Measurements from ENCODE around the gene PIF1. TPM values are rescaled to one million over a fixed set of nuclear protein-coding genes. Genes with fewer than 3 reads are reported as not detected.

PIF1 gene
- total RNA-seq, 1 experiment from 2014 or later = 34.9 TPM

GRCh38 chr15:64773606-64774005, 51.8 kb downstream of the PIF1 start:
- H3K9ac ChIP-seq (ENCODE audit: low read length) = no peak overlapping the region
- ATAC-seq (no peak), DNase-seq (ENCODE audit: low read depth, low spot score) (no peak)
- no peaks in the 10 kb centered on the region for H3K36me3 ChIP-seq (ENCODE audit: control insufficient read depth in 1 of 2, insufficient read depth in 2 of 2, low read length in 2 of 2)
- H3K9me2 ChIP-seq (ENCODE audit: insufficient read depth) = no peaks in the 10 kb centered on the region
- H3K4me2 ChIP-seq (ENCODE audit: low read length) = peak overlapping the region; percentile 88
- H2AFZ ChIP-seq (ENCODE audit: low read depth, low read length, poor library complexity, severe bottlenecking) = no peak overlapping the region
- ChIA-PET RAD21 (ENCODE audit: low non-redundant PET in 1 of 2, low total read pairs in 2 of 2, uncharacterized antibody in 2 of 2, unreplicated experiment in 2 of 2) (no interaction called here), POLR2A (no interaction called here), CTCF (no interaction called here)
- H3K4me3 ChIP-seq (replicated peaks in 1 of 2; ENCODE audit: low read depth in 1 of 2, low read length in 2 of 2) = peak overlapping the region in 1 of 2 experiments; percentile 66; a peak in 1 of 4 replicates
- BruUV-seq (replicated peaks) = no TSS peak
- peaks cover 2 to 34% of the 10 kb centered on the region in 2 experiments; a peak in 3 of 4 replicates for H3K4me1 ChIP-seq (ENCODE audit: control insufficient read depth in 1 of 2, insufficient read depth in 2 of 2, low read length in 2 of 2)
- intact Hi-C loops (cut with micrococcal nuclease) = no loop called here
- H3K27me3 ChIP-seq (ENCODE audit: insufficient read depth, low read length) = no peaks in the 10 kb centered on the region
- TF ChIP-seq ZFX (IDR thresholded peaks at IDR 0.05) = no peak
- TF ChIP-seq ATF3 (IDR thresholded peaks at IDR 0.05) = no peak
- TF ChIP-seq POLR2A (IDR thresholded peaks at IDR 0.05; ENCODE audit: borderline replicate concordance, extremely low read depth, insufficient read depth, insufficient read length) = no peak
- no peak for TF ChIP-seq FOSL1 (IDR thresholded peaks at IDR 0.05; ENCODE audit: low read depth)
- TF ChIP-seq SP1 (IDR thresholded peaks at IDR 0.05; ENCODE audit: low read depth) = no peak
- TF ChIP-seq YY1 (IDR thresholded peaks at IDR 0.05; ENCODE audit: extremely low read depth, insufficient replicate concordance, low read depth, low read length) = no peak
- TF ChIP-seq SIN3A (IDR thresholded peaks at IDR 0.05; ENCODE audit: low read depth) = no peak
- TF ChIP-seq ZNF274 (IDR thresholded peaks at IDR 0.05; ENCODE audit: low read depth, low read length) = no peak
- no peak for TF ChIP-seq JUND (IDR thresholded peaks at IDR 0.05)
- TF ChIP-seq RAD21 (IDR thresholded peaks at IDR 0.05; ENCODE audit: low read depth) = no peak
- no peak for TF ChIP-seq TCF7L2 (IDR thresholded peaks at IDR 0.05; ENCODE audit: borderline replicate concordance, extremely low read depth, insufficient read depth, insufficient read length)
- TF ChIP-seq EGR1 (IDR thresholded peaks at IDR 0.05; ENCODE audit: low read depth) = no peak
- no peak for TF ChIP-seq MAX (IDR thresholded peaks at IDR 0.05)
- no peak for TF ChIP-seq CEBPB (IDR thresholded peaks at IDR 0.05; ENCODE audit: low read depth)
- TF ChIP-seq ZBTB33 (IDR thresholded peaks at IDR 0.05; ENCODE audit: extremely low read depth, insufficient replicate concordance, low read length) = no peak
- TF ChIP-seq SRF (IDR thresholded peaks at IDR 0.05; ENCODE audit: low read depth) = no peak
- TF ChIP-seq CBX3 (IDR thresholded peaks at IDR 0.05; ENCODE audit: low read depth) = no peak
- TF ChIP-seq EZH2phosphoT487 (IDR thresholded peaks at IDR 0.05; ENCODE audit: borderline replicate concordance) = no peak
- no peak for TF ChIP-seq ELF1 (IDR thresholded peaks at IDR 0.05; ENCODE audit: borderline replicate concordance, low read depth)
- no peak for TF ChIP-seq POLR2AphosphoS5 (IDR thresholded peaks at IDR 0.05; ENCODE audit: low read depth, low read length)
- no peaks in the 10 kb centered on the region for H3K79me2 ChIP-seq (ENCODE audit: insufficient read depth, low read length)
- H4K20me1 ChIP-seq (ENCODE audit: insufficient read depth) = no peaks in the 10 kb centered on the region
- H3K9me3 ChIP-seq (ENCODE audit: control insufficient read depth in 1 of 2, insufficient read depth in 1 of 2, low read depth in 1 of 2, low read length in 2 of 2) = no peaks in the 10 kb centered on the region
- no peak overlapping the region for H3K27ac ChIP-seq (ENCODE audit: low read depth, low read length)

Data from HCT116 (cell line).